Measurements from ENCODE around the gene TH.
"Not testable (repeated sequence)": the region's sequence is repeated elsewhere in the genome, so short reads cannot be mapped to it uniquely, and the experiment has no call there.

TH gene

GRCh38 chr11:2127482-2128129 is 44.0 kb downstream of the TH start:
- DNase-seq: no peak

GRCh38 chr11:2126520-2127085 is 45.0 kb downstream of the TH start:
- no peak for DNase-seq

- DNase-seq: not testable (repeated sequence)
Measured at GRCh38 chr11:2124736-2125484, 46.7 kb downstream of the TH start.

DNA sequence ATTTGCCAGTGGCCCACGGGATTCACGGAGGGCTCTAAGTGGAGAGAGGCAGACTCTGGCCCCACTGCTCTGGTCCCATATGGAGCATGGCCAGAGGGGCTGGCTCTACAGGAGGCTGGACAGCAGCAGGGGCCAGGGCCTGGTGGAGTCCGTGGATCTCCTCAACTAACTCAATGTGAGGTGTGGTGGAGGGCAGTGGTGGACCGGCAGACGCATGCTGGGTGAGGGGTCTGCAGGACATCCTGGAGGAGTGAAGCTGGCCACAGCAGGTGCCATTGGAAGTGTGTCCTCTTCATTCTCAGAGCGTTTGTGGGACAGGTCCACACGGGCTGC is 48.0 kb downstream of the TH start:
- DNase-seq: no peak

DNA sequence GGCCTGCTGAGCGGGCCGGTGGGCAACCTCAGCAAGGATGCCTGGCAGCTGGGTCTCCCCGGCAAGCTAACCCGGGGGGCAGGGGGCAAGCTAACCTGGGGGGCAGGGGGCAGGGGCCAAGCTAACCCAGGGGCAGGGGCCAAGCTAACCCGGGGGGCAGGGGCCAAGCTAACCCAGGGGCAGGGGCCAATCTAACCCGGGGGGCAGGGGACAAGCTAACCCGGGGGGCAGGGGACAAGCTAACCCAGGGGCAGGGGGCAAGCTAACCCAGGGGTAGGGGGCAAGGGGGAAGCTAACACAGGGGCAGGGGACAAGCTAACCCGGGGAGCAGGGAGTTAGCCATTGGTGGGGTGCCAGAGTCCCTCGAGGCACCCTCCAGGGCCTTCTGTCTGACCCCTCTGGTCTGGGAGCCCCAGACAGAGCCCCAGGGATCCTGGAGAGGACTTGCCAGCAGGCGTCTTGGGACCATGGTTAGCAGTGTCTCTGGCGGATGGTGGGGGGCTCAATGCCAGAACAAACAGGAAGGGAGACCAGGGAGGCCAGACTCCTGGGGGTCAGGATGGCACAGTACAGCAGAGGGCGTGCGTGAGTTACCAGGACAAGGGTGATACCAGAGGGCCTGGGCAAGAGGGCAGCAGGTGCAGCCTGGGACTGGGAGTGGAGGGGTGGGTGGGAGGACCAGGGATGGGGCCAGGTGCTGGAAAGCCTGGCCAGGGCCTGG is 48.5 kb downstream of the TH start:
- DNase-seq: no peak

GRCh38 chr11:2122222-2122906 is 49.3 kb downstream of the TH start:
- DNase-seq: no peak

GRCh38 chr11:2121227-2122130 is 50.1 kb downstream of the TH start:
- no peak for DNase-seq

DNA sequence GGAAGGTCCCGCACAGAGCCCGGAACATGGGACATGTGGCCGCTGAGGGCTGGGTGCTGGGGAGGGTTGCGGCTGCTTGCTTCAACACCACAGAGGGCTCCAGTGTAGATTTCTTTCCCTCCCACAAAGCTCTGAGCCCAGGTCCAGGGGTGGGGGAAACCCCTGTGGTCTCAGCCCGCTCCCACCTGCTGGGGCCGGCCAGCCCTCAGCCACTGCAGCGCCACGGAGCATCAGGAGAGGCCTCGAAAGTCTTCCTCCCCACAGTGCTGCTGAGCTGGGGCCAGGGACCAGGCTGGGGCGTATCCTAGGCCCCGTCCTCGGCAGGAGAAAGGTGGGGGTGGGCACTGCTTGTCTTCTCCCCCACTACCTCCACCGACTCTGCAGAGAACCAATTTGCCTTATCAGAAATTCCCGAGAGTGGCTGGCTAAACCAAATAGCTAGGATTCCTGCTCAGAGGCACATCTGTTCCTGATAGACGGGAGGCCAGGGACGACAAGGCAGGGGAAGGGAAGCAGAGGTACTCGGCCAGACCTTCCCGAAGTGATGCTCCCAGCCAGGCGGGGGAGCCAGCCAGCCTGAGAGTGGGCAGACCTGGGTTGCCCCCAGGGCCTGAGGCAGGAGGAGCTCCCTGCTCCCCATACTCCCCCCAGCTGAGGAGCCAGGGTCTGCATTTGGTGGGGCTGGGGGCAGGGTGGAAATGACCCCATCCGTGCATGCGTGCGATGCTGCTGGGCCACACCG is 51.1 kb downstream of the TH start:
- no peak for DNase-seq

GRCh38 chr11:2118677-2119076 is 52.9 kb downstream of the TH start:
- DNase-seq: no peak

GRCh38 chr11:2116680-2117079 is 54.9 kb downstream of the TH start:
- DNase-seq: no peak

DNA sequence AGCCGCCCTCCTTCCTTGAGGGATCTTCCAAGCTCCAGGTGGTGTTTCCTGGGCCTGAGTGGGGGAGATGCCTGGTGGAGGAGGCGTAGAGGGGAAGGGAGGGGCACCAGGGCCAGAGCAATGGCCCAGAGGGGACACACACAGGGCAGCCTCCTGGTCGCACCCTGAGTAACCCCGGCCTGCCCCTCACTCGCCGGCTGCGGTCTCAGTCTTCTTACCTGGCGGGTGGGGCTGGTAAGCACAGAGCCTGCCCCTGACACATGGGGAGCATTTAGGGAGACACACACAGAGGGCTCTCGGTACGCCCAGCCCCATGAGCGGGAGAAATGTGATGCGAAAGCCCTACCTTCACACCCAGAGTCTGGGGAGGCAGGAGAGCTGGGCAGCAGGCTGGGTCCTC is 56.3 kb downstream of the TH start:
- DNase-seq: no peak

DNA sequence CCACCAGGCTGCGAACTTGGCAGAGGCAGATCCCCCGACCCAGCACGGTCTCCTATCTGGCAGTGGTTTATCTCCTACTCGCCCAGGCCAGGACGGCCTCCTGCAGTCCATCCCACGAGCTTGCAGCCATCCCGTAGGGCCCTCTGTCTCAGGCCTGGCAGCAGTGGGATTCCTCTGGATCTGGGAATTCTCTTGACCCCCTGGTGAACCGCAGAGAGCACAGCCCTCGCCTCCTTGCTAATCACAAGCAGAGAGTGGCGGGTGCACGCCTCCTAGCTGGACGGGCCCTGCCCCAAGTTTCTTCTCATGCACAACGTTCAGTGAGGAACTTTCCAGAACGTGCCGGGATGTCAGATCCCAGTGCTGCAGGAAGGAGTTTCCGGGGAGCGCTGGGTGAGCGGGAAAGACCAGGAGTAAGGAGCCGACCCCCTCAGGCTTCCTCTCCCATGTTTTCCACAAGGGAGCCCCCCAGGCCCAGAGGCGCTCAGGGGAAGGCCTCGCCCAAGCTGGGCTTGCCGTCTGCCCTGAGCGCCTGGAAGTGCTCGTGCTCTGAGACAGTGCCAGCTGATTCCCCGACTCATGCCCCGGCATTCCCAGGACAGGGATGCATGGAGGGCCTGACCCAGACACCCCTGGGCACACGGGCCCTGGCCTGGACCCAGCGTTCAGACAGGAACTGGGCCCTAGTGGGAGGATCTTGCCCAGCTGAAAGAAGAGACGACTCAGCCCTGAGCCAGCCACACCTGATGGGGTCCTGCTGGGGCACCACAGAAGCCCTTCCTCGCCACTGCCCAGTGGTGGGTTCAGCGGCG is 57.0 kb downstream of the TH start:
- DNase-seq: no peak

Data from CD4-positive, alpha-beta T cell treated with Interleukin-1 beta for 1 hour (primary cell).